Smooth muscle cell of bladder (primary cell): ENCODE results near the gene HAP1. TPM values are rescaled to one million over a fixed set of nuclear protein-coding genes. Genes with fewer than 3 reads are reported as not detected.

Source experiments
- total RNA-seq: library from RNA; depleted of rRNA; stranded (reverse); fragments of >200 nt; gene quantifications from 2 replicates; pipeline ENCODE4 v1.2.3, GENCODE V29; 2014

The HAP1 gene
- under 0.01 and 0.18 TPM in 2 replicates for total RNA-seq

GRCh38 chr17:41734139-41734948 is at the start of gene HAP1:
Gene HAP1, minus strand, starts transcription at chr17:41734643. Its CDS starts 9 bp downstream, at chr17:41734634.

GRCh38 chr17:41711669-41712400 is 22.6 kb downstream of the HAP1 start, which contains the start of gene GAST:
Gene GAST, plus strand, starts transcription at chr17:41712331. Its CDS starts 3,106 bp downstream, at chr17:41715437.

GRCh38 chr17:41688641-41689496 is 45.6 kb downstream of the HAP1 start, which contains the start of gene EIF1:
Gene EIF1, plus strand, starts transcription at chr17:41688885. Its CDS starts 154 bp downstream, at chr17:41689039.

Other genes starting within 250 kb of the HAP1 start
- gene KRT36, start 244.7 kb downstream of the HAP1 start, total RNA-seq = not detected in 2 replicates
- gene KRT13, start 229.0 kb downstream of the HAP1 start, total RNA-seq = 0.28 and 0.65 TPM in 2 replicates
- gene KRT15, start 215.8 kb downstream of the HAP1 start, total RNA-seq = 0.43 and 0.74 TPM in 2 replicates
- gene KRT19, start 206.3 kb downstream of the HAP1 start, total RNA-seq = 33.6 and 58.1 TPM in 2 replicates
- gene KRT9, start 162.6 kb downstream of the HAP1 start, total RNA-seq = not detected in 2 replicates
- gene KRT14, start 147.7 kb downstream of the HAP1 start, total RNA-seq = 0.14 and 0.18 TPM in 2 replicates
- 0.28 and 0.37 TPM in 2 replicates for gene KRT16, start 121.9 kb downstream of the HAP1 start, total RNA-seq
- 6.4 and 7.3 TPM in 2 replicates for gene KRT17, start 110.1 kb downstream of the HAP1 start, total RNA-seq
- gene EIF1, start 45.8 kb downstream of the HAP1 start, total RNA-seq = 90.0 and 97.9 TPM in 2 replicates
- not detected in 2 replicates for gene GAST, start 22.3 kb downstream of the HAP1 start, total RNA-seq
- 13.8 and 14.1 TPM in 2 replicates for gene JUP, start 52.1 kb upstream of the HAP1 start, total RNA-seq
- 86.2 and 106 TPM in 2 replicates for gene P3H4, start 77.3 kb upstream of the HAP1 start, total RNA-seq
- gene FKBP10, start 78.4 kb upstream of the HAP1 start, total RNA-seq = 293 and 454 TPM in 2 replicates
- gene NT5C3B, start 101.6 kb upstream of the HAP1 start, total RNA-seq = 78.4 and 83.1 TPM in 2 replicates
- gene KLHL10, start 103.2 kb upstream of the HAP1 start, total RNA-seq = 0.43 and 0.55 TPM in 2 replicates
- gene KLHL11, start 130.8 kb upstream of the HAP1 start, total RNA-seq = 26.0 and 26.2 TPM in 2 replicates
- gene ACLY, start 184.3 kb upstream of the HAP1 start, total RNA-seq = 260 and 291 TPM in 2 replicates
- 0.74 and 1.1 TPM in 2 replicates for gene ODAD4, start 196.0 kb upstream of the HAP1 start, total RNA-seq
- gene CNP, start 232.2 kb upstream of the HAP1 start, total RNA-seq = 50.9 and 64.7 TPM in 2 replicates